ENCODE results near the gene ATP5IF1. TPM values are rescaled to one million over a fixed set of nuclear protein-coding genes. Genes with fewer than 3 reads are reported as not detected.

Gene ATP5IF1
- total and polyA plus RNA-seq, 2 of the 8 experiments (the other 6 are each of a cell fraction or from before 2014, with no cell fraction given) = 198 to 242 TPM

- 3% methylated on average over 41 of the region's 66 CpGs; no CpG with 5 or more reads in 1 of the 2 experiments for WGBS, 2 experiments (ENCODE audit: extremely low coverage in 1 of 2, insufficient coverage in 1 of 2, insufficient read length in 1 of 2, insufficient replicate concordance in 2 of 2, low coverage in 1 of 2, low lambda C conversion rate in 2 of 2, missing lambda C conversion rate in 1 of 2)
- Histone ChIP-seq H2BK5ac (ENCODE audit: low read depth, low read length) (peak overlapping the region; percentile 96), H2BK12ac (ENCODE audit: low read depth, low read length) (no peak overlapping the region), H3K9ac (replicated peaks in 1 of 4; ENCODE audit: extremely low read depth in 1 of 4, low read depth in 3 of 4, low read length in 3 of 4) (peak overlapping the region; percentile 79 to 98 (median 82)), H3K18ac (ENCODE audit: extremely low read depth, low read length) (peak overlapping the region; percentile 98), H2BK120ac (replicated peaks; ENCODE audit: low read depth, low read length) (no peak overlapping the region), H3K14ac (ENCODE audit: insufficient read length) (no peak overlapping the region), H2AFZ (ENCODE audit: low read length) (no peak overlapping the region), H4K8ac (ENCODE audit: extremely low read depth, insufficient read depth, low read length) (peak overlapping the region; percentile 97), H3K4ac (replicated peaks; ENCODE audit: insufficient read length, low read depth, low read length) (peak overlapping the region; percentile 98), H3K27ac (ENCODE audit: low read depth, low read length) (peak overlapping the region; percentile 67; the same call in 1 of the 2 replicates), H4K91ac (replicated peaks; ENCODE audit: insufficient read length, low read length) (peak overlapping the region; percentile 91), H2BK20ac (ENCODE audit: low read length) (no peak overlapping the region), H3K27me3 (replicated peaks in 1 of 4; ENCODE audit: control insufficient read depth in 3 of 4, extremely low read depth in 1 of 4, insufficient read depth in 3 of 4, low read length in 3 of 4) (no peaks in the 10 kb centered on the region), H3K56ac (replicated peaks; ENCODE audit: insufficient read length, low read depth, low read length) (peak overlapping the region; percentile 92), H2AK5ac (ENCODE audit: low read depth, low read length) (peak overlapping the region; percentile 86; the same call in 1 of the 2 replicates), H3K79me2 (ENCODE audit: control insufficient read depth in 1 of 2, insufficient read depth in 2 of 2, low read length in 2 of 2) (peaks cover 33 to 51% of the 10 kb centered on the region in 2 experiments), H3K9me3 (ENCODE audit: insufficient read depth in 2 of 2, low read depth in 1 of 2, low read length in 1 of 2) (no peaks in the 10 kb centered on the region), H3K4me3 (ENCODE audit: extremely low read depth in 1 of 4, insufficient read depth in 2 of 4, low read depth in 3 of 4, low read length in 4 of 4) (peak overlapping the region; percentile 73 to 97 (median 88)), H3K4me2 (ENCODE audit: insufficient read depth in 1 of 2, low read depth in 2 of 2, low read length in 2 of 2) (peak overlapping the region; percentile 77 to 100), H4K5ac (ENCODE audit: insufficient read length, low read depth, low read length) (peak overlapping the region; percentile 92), H3K23ac (ENCODE audit: insufficient read length) (no peak overlapping the region), H2BK15ac (ENCODE audit: low read length) (no peak overlapping the region), H4K20me1 (replicated peaks in 1 of 2; ENCODE audit: control insufficient read depth in 1 of 2, insufficient read depth in 2 of 2, low read length in 2 of 2) (peaks cover 13 to 19% of the 10 kb centered on the region in 2 experiments), H3K36me3 (ENCODE audit: control insufficient read depth in 2 of 4, insufficient read depth in 4 of 4, low read length in 3 of 4) (peaks cover 0 to 4% (median 0%) of the 10 kb centered on the region in 4 experiments; a peak in 2 of 8 replicates), H3K23me2 (ENCODE audit: low read depth, low read length) (peaks cover 12% of the 10 kb centered on the region), H3K79me1 (ENCODE audit: low read depth, low read length) (peaks cover 18% of the 10 kb centered on the region), H3K4me1 (replicated peaks in 1 of 4; ENCODE audit: control insufficient read depth in 3 of 4, insufficient read depth in 4 of 4, low read length in 3 of 4) (peaks cover 8 to 22% (median 14%) of the 10 kb centered on the region in 4 experiments; a peak in 5 of 7 replicates)
- FAIRE-seq (no peak), DNase-seq (ENCODE audit: low read depth in 1 of 2, low spot score in 2 of 2) (peak; percentile 75 to 86)
- CTCF ChIA-PET (ENCODE audit: partially characterized antibody) = interaction anchor here (0.6 to 5.2 kb wide), 4 partner anchors 12 to 283 kb away, joined by 3 to 56 read pairs (median 4); no protein-coding TSS in a partner anchor
- POLR2A ChIA-PET (ENCODE audit: partially characterized antibody) = interaction anchor here (0.6 to 19.5 kb wide), 25 partner anchors 8 to 440 kb away, joined by 3 to 324 read pairs (median 5); partner anchors contain the start of genes ATP5IF1, DNAJC8, EYA3 and MED18
- TF ChIP-seq NRF1 (IDR thresholded peaks at IDR 0.05; ENCODE audit: low read depth, low read length) (no peak), KDM1A (IDR thresholded peaks at IDR 0.05; ENCODE audit: borderline replicate concordance, low read length) (peak; percentile 75; the same call in 1 of the 2 replicates), EZH2 (IDR thresholded peaks at IDR 0.05; ENCODE audit: low read depth, low read length, severe bottlenecking) (no peak), CHD2 (IDR thresholded peaks at IDR 0.05; ENCODE audit: low read length) (no peak), TBP (IDR thresholded peaks at IDR 0.05; ENCODE audit: low read depth, low read length) (peak; percentile 59; the same call in 1 of the 2 replicates), SP1 (IDR thresholded peaks at IDR 0.05; ENCODE audit: low read depth, low read length) (no peak), POLR2A (IDR thresholded peaks at IDR 0.05; ENCODE audit: control extremely low read depth in 1 of 2, low read depth in 2 of 2, low read length in 2 of 2) (peak in 1 of 2 experiments; percentile 18), ATF2 (IDR thresholded peaks at IDR 0.05; ENCODE audit: low read length) (no peak), SIX5 (IDR thresholded peaks at IDR 0.05; ENCODE audit: low read depth, low read length) (no peak), SIRT6 (IDR thresholded peaks at IDR 0.05; ENCODE audit: low read length) (no peak)
Observed at GRCh38 chr1:28259934-28260802, 24.2 kb downstream of the ATP5IF1 start.

All from H1 (cell line).